ENCODE results near the gene ITGA1. TPM values are rescaled to one million over a fixed set of nuclear protein-coding genes. Genes with fewer than 3 reads are reported as not detected.
A peak's percentile ranks its signal among the peaks of the same experiment; 100 is the strongest.

The ITGA1 gene
- polyA plus RNA-seq, 3 donors: 0.33 to 0.89 (median 0.79) TPM

DNA sequence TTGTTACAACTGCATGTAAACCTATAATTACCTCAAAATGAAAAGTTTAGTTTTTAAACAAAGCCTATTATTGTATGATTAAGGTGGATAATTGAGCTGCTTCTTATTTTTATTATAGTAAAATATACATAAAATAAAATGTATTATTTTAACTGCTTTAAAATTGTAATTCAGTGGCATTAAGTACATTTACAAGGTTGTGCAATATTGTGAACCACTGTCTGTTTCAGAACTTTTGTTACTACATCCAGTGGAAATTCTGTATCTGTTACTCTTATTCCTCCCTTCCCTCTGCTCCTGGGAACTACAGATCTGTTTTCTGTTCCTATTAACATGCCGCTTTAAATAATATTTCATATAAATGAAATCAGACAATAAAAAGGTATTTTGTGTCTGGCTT is 37.1 kb downstream of the ITGA1 start:
- H3K9me3 Mint-ChIP-seq: peaks cover 0 to 1% (median 0%) of the 10 kb centered on the region in 7 donors
- no peaks in the 10 kb centered on the region for H3K27me3 ChIP-seq (ENCODE audit: control insufficient read depth in 2 of 2, insufficient read depth in 2 of 2, low read length in 2 of 2)
- TF ChIP-seq CTCF (IDR thresholded peaks at IDR 0.05): no peak
- H3K27ac ChIP-seq (ENCODE audit: low read depth in 1 of 2, low read length in 2 of 2): no peak overlapping the region
- no peaks in the 10 kb centered on the region for H3K79me2 ChIP-seq (ENCODE audit: insufficient read depth, low read length)
- H3K4me1 ChIP-seq (ENCODE audit: control insufficient read depth in 1 of 2, insufficient read depth in 2 of 2, low read length in 2 of 2): peaks cover 6 to 13% of the 10 kb centered on the region in 2 donors
- peak overlapping the region in 1 of 7 donors; percentile 1 for H3K27ac Mint-ChIP-seq
- intact Hi-C loops (cut with micrococcal nuclease): no loop called here
- no peaks in the 10 kb centered on the region for H4K20me1 ChIP-seq (ENCODE audit: insufficient read depth, low read length)
- no peaks in the 10 kb centered on the region for H3K36me3 ChIP-seq (replicated peaks in 1 of 2; ENCODE audit: control insufficient read depth in 1 of 2, insufficient read depth in 2 of 2, low read length in 2 of 2)
- H3K4me3 ChIP-seq (replicated peaks in 1 of 3; ENCODE audit: low read depth in 2 of 3, low read length in 3 of 3): no peak overlapping the region
- H3K9me3 ChIP-seq (replicated peaks in 1 of 2; ENCODE audit: control insufficient read depth in 1 of 2, insufficient read depth in 1 of 2, low read length in 2 of 2): no peaks in the 10 kb centered on the region
- H3K4me1 Mint-ChIP-seq: peaks cover 12% of the 10 kb centered on the region
- H2AFZ ChIP-seq (ENCODE audit: insufficient read depth, low read depth, low read length, poor library complexity, severe bottlenecking): no peak overlapping the region
- H3K4me3 Mint-ChIP-seq: no peak overlapping the region
- H3K9ac ChIP-seq (ENCODE audit: insufficient read depth, low read length, poor library complexity, severe bottlenecking): no peak overlapping the region
- WGBS (ENCODE audit: insufficient coverage): no CpG with 5 or more reads among the region's 1 CpG
- H3K27me3 Mint-ChIP-seq (ENCODE audit: low read depth in 3 of 3): peaks cover 0 to 1% (median 0%) of the 10 kb centered on the region in 3 donors
- no peak overlapping the region for H3K4me2 ChIP-seq (replicated peaks; ENCODE audit: extremely low read depth, low read length, poor library complexity, severe bottlenecking)
- no peaks in the 10 kb centered on the region for H3K36me3 Mint-ChIP-seq
- no peak for DNase-seq

GRCh38 chr5:52825826-52826225 is 38.1 kb downstream of the ITGA1 start:
- no peak overlapping the region for H3K9ac ChIP-seq (ENCODE audit: insufficient read depth, low read length, poor library complexity, severe bottlenecking)
- Mint-ChIP-seq H3K9me3 (peaks cover 0 to 1% (median 0%) of the 10 kb centered on the region in 7 donors), H3K4me1 (peaks cover 12% of the 10 kb centered on the region), H3K4me3 (no peak overlapping the region), H3K27me3 (ENCODE audit: low read depth in 3 of 3) (peaks cover 0 to 1% (median 0%) of the 10 kb centered on the region in 3 donors), H3K27ac (peak overlapping the region in 6 of 7 donors; percentile 33 to 72 (median 60)), H3K36me3 (no peaks in the 10 kb centered on the region)
- intact Hi-C loops (cut with micrococcal nuclease): no loop called here
- H3K79me2 ChIP-seq (ENCODE audit: insufficient read depth, low read length): no peaks in the 10 kb centered on the region
- H3K4me3 ChIP-seq (replicated peaks in 1 of 3; ENCODE audit: low read depth in 2 of 3, low read length in 3 of 3): no peak overlapping the region
- no peaks in the 10 kb centered on the region for H3K36me3 ChIP-seq (replicated peaks in 1 of 2; ENCODE audit: control insufficient read depth in 1 of 2, insufficient read depth in 2 of 2, low read length in 2 of 2)
- no peak overlapping the region for H3K4me2 ChIP-seq (replicated peaks; ENCODE audit: extremely low read depth, low read length, poor library complexity, severe bottlenecking)
- H2AFZ ChIP-seq (ENCODE audit: insufficient read depth, low read depth, low read length, poor library complexity, severe bottlenecking): no peak overlapping the region
- no peak for TF ChIP-seq CTCF (IDR thresholded peaks at IDR 0.05)
- no peaks in the 10 kb centered on the region for H4K20me1 ChIP-seq (ENCODE audit: insufficient read depth, low read length)
- peak overlapping the region in 1 of 2 donors; percentile 1 for H3K27ac ChIP-seq (ENCODE audit: low read depth in 1 of 2, low read length in 2 of 2)
- peaks cover 6 to 13% of the 10 kb centered on the region in 2 donors for H3K4me1 ChIP-seq (ENCODE audit: control insufficient read depth in 1 of 2, insufficient read depth in 2 of 2, low read length in 2 of 2)
- no peaks in the 10 kb centered on the region for H3K27me3 ChIP-seq (ENCODE audit: control insufficient read depth in 2 of 2, insufficient read depth in 2 of 2, low read length in 2 of 2)
- 80% methylated on average over 1 of the region's 2 CpGs for WGBS (ENCODE audit: insufficient coverage)
- H3K9me3 ChIP-seq (replicated peaks in 1 of 2; ENCODE audit: control insufficient read depth in 1 of 2, insufficient read depth in 1 of 2, low read length in 2 of 2): no peaks in the 10 kb centered on the region
- peak in 2 of 3 donors; percentile 32 to 45 for DNase-seq

All from CD14-positive monocyte (primary cell).